ENCODE data around the gene TDRD9. TPM values are rescaled to one million over a fixed set of nuclear protein-coding genes. Genes with fewer than 3 reads are reported as not detected.

The TDRD9 gene
- total and polyA plus RNA-seq, 2 experiments from 2014 or later: 0.73 to 1.3 TPM

GRCh38 chr14:103960457-103961055, 32.3 kb downstream of the TDRD9 start:
- Histone ChIP-seq H3K4me1 (ENCODE audit: insufficient read depth) (no peaks in the 10 kb centered on the region), H3K4me3 (no peak overlapping the region), H3K27me3 (no peaks in the 10 kb centered on the region), H4K20me1 (ENCODE audit: insufficient read depth, poor library complexity, severe bottlenecking) (no peaks in the 10 kb centered on the region), H3K79me2 (no peaks in the 10 kb centered on the region), H3K36me3 (replicated peaks; ENCODE audit: insufficient read depth, low read depth) (no peaks in the 10 kb centered on the region), H3K27ac (no peak overlapping the region), H3K9me2 (replicated peaks; ENCODE audit: insufficient read depth) (no peaks in the 10 kb centered on the region), H3K4me2 (no peak overlapping the region), H2AFZ (no peak overlapping the region), H3K9me3 (ENCODE audit: low read depth) (no peaks in the 10 kb centered on the region)
- TF ChIP-seq EZH2 (IDR thresholded peaks at IDR 0.05; ENCODE audit: borderline replicate concordance): no peak
- 67% methylated on average over 11 of the region's 11 CpGs for WGBS (ENCODE audit: low lambda C conversion rate, missing lambda C conversion rate)
- DNase-seq (ENCODE audit: low spot score): no peak

DNA sequence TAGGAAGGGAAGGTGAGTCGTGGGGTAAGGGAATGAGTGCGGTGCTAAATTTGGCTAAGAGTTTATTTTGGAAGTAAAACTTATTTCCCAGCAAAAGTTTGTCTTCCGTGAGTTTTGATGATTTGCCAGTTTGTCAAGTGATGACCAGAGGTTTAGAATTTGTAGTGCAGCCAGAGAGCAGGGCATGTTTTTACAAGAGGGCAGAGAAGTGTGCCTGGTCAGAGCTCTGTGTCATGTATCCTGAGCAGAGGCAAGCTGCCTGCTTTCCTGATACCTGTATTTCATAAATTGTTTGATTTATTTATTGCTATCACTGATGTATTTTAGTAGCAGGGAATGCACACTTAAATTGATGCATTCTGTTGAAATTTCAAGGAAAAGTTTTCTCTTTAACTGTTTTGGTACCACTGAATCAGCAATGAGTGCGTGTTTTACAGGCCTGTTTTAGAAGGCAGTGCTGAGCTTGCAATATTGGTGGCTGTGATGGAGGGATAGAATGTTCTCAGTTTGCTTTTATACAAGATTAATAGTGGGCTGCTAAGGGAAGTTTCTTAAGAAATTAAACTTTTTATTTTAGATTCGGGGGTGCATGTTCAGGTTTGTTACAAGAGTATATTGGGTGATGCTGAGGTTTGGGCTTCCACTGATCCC, 33.8 kb downstream of the TDRD9 start:
- H3K9me2 ChIP-seq (replicated peaks; ENCODE audit: insufficient read depth): no peaks in the 10 kb centered on the region
- no peak overlapping the region for H3K27ac ChIP-seq
- no peak overlapping the region for H3K4me3 ChIP-seq
- H4K20me1 ChIP-seq (ENCODE audit: insufficient read depth, poor library complexity, severe bottlenecking): no peaks in the 10 kb centered on the region
- no peak overlapping the region for H2AFZ ChIP-seq
- 90% methylated on average over 5 of the region's 5 CpGs for WGBS (ENCODE audit: low lambda C conversion rate, missing lambda C conversion rate)
- DNase-seq (ENCODE audit: low spot score): no peak
- TF ChIP-seq EZH2 (IDR thresholded peaks at IDR 0.05; ENCODE audit: borderline replicate concordance): no peak
- no peak for TF ChIP-seq EZH2phosphoT487 (IDR thresholded peaks at IDR 0.05; ENCODE audit: low read depth, severe bottlenecking, unreplicated experiment)
- TF ChIP-seq, protein P1, sequence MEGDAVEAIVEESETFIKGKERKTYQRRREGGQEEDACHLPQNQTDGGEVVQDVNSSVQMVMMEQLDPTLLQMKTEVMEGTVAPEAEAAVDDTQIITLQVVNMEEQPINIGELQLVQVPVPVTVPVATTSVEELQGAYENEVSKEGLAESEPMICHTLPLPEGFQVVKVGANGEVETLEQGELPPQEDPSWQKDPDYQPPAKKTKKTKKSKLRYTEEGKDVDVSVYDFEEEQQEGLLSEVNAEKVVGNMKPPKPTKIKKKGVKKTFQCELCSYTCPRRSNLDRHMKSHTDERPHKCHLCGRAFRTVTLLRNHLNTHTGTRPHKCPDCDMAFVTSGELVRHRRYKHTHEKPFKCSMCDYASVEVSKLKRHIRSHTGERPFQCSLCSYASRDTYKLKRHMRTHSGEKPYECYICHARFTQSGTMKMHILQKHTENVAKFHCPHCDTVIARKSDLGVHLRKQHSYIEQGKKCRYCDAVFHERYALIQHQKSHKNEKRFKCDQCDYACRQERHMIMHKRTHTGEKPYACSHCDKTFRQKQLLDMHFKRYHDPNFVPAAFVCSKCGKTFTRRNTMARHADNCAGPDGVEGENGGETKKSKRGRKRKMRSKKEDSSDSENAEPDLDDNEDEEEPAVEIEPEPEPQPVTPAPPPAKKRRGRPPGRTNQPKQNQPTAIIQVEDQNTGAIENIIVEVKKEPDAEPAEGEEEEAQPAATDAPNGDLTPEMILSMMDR (IDR thresholded peaks at IDR 0.05; ENCODE audit: poor library complexity): no peak
- no peaks in the 10 kb centered on the region for H3K9me3 ChIP-seq (ENCODE audit: low read depth)
- H3K4me2 ChIP-seq: no peak overlapping the region
- no peaks in the 10 kb centered on the region for H3K79me2 ChIP-seq
- H3K36me3 ChIP-seq (replicated peaks; ENCODE audit: insufficient read depth, low read depth): no peaks in the 10 kb centered on the region
- no peaks in the 10 kb centered on the region for H3K27me3 ChIP-seq
- no peaks in the 10 kb centered on the region for H3K4me1 ChIP-seq (ENCODE audit: insufficient read depth)

- Histone ChIP-seq H3K4me3 (no peak overlapping the region), H3K79me2 (no peaks in the 10 kb centered on the region), H3K9me2 (replicated peaks; ENCODE audit: insufficient read depth) (no peaks in the 10 kb centered on the region), H4K20me1 (ENCODE audit: insufficient read depth, poor library complexity, severe bottlenecking) (no peaks in the 10 kb centered on the region), H3K9me3 (ENCODE audit: low read depth) (no peaks in the 10 kb centered on the region), H3K27ac (no peak overlapping the region), H3K4me2 (no peak overlapping the region), H3K4me1 (ENCODE audit: insufficient read depth) (no peaks in the 10 kb centered on the region), H3K36me3 (replicated peaks; ENCODE audit: insufficient read depth, low read depth) (no peaks in the 10 kb centered on the region), H3K27me3 (no peaks in the 10 kb centered on the region), H2AFZ (no peak overlapping the region)
- no peak for DNase-seq (ENCODE audit: low spot score)
- TF ChIP-seq EZH2phosphoT487 (IDR thresholded peaks at IDR 0.05; ENCODE audit: low read depth, severe bottlenecking, unreplicated experiment) (no peak), EZH2 (IDR thresholded peaks at IDR 0.05; ENCODE audit: borderline replicate concordance) (no peak)
- TF ChIP-seq, protein P1 (IDR thresholded peaks at IDR 0.05; ENCODE audit: poor library complexity): no peak
Measured at GRCh38 chr14:103966631-103967030, 38.4 kb downstream of the TDRD9 start.

DNA sequence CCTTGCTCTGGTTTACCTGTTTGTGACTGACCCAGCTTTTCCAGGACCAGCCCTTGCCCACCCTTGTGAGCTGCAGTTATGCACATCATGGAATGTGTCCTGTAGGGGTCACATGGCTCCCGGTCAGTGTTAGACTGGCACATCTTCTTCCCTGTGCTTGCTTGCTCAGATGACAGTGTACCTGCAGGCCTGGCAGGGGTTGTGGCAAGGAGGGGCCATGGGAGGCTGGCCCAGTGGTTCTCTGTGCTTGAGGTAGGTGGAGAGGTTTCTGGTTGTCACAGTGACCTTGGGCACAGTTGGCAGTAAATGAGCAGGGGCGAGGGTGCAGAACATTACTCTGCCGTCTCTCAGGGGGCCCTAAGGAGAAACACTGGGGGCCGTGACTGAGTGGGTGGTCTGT, 41.7 kb downstream of the TDRD9 start:
- H3K4me1 ChIP-seq (ENCODE audit: insufficient read depth): no peaks in the 10 kb centered on the region
- no peak overlapping the region for H3K4me2 ChIP-seq

More for the DNA sequence above, 41.7 kb downstream of the TDRD9 start:
- H2AFZ ChIP-seq: no peak overlapping the region
- no peak for DNase-seq (ENCODE audit: low spot score)
- H3K27me3 ChIP-seq: no peaks in the 10 kb centered on the region
- TF ChIP-seq EZH2 (IDR thresholded peaks at IDR 0.05; ENCODE audit: borderline replicate concordance) (no peak), EZH2phosphoT487 (IDR thresholded peaks at IDR 0.05; ENCODE audit: low read depth, severe bottlenecking, unreplicated experiment) (no peak)
- TF ChIP-seq, protein P1 (IDR thresholded peaks at IDR 0.05; ENCODE audit: poor library complexity): no peak
- no peaks in the 10 kb centered on the region for H3K79me2 ChIP-seq
- H3K27ac ChIP-seq: no peak overlapping the region
- no peaks in the 10 kb centered on the region for H3K9me2 ChIP-seq (replicated peaks; ENCODE audit: insufficient read depth)
- H3K4me3 ChIP-seq: no peak overlapping the region
- H3K36me3 ChIP-seq (replicated peaks; ENCODE audit: insufficient read depth, low read depth): no peaks in the 10 kb centered on the region
- no peaks in the 10 kb centered on the region for H3K9me3 ChIP-seq (ENCODE audit: low read depth)
- no peaks in the 10 kb centered on the region for H4K20me1 ChIP-seq (ENCODE audit: insufficient read depth, poor library complexity, severe bottlenecking)
- 82% methylated on average over 4 of the region's 4 CpGs for WGBS (ENCODE audit: low lambda C conversion rate, missing lambda C conversion rate)

Measured in hepatocyte (in vitro differentiated cells).